Measurements from ENCODE around the gene CCDC68. TPM values are rescaled to one million over a fixed set of nuclear protein-coding genes. Genes with fewer than 3 reads are reported as not detected.

CCDC68 gene, protein sequence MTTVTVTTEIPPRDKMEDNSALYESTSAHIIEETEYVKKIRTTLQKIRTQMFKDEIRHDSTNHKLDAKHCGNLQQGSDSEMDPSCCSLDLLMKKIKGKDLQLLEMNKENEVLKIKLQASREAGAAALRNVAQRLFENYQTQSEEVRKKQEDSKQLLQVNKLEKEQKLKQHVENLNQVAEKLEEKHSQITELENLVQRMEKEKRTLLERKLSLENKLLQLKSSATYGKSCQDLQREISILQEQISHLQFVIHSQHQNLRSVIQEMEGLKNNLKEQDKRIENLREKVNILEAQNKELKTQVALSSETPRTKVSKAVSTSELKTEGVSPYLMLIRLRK
- polyA plus RNA-seq (2013, experiment 1 of 2; ENCODE audit: insufficient read length): 0.10 TPM
- 0.12 TPM for polyA plus RNA-seq (2013, experiment 2 of 2; ENCODE audit: insufficient read length)

DNA sequence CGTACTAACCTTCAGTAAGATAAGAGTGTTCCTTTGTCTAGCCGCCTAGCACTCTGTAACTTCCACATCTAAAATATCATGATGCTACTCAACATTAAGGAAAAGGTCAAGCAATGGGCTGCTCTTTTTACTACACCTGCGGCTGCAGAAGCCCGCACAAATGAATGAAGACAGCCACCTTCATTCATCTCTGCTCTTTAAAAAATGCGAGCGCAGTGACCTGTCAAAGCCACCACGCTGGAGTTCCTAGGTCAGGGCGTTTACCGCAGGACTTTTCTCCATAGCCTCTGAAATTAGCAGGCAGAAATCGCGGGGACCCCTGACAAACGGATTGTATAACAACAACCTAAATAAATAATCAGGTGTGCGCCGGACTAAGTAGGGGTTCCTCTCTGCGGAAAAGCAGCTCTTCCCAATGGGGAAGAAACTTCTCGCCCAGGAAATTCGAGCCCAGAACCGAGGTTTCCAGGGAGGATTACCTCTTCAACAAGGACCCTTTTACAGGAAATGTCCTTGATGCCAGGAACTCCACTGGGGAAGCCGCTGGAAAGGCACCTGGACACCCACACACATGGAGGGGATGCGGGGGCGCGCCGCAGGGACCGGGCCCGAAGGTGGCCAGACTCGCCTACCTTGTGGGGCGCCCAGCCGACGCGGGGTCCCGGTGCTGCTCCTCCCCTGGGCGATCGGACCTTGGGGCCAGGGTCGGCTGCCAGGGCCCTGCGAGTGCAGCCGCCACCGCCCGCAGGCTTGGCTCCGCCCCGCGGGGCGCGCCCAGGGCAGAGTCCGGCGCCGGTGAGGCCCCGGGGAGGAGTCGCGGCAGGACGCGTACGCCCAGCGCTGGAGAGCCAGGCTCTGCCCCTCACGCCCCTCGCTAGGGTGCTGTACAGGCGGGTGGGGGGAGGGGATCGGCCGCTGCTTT lies at the start of gene CCDC68:
TSS of gene CCDC68 (minus strand) at position 758 of the 922 bp plus-strand sequence. CDS start 16,670 bp downstream, outside the sequence.
- no peak for DNase-seq

DNA sequence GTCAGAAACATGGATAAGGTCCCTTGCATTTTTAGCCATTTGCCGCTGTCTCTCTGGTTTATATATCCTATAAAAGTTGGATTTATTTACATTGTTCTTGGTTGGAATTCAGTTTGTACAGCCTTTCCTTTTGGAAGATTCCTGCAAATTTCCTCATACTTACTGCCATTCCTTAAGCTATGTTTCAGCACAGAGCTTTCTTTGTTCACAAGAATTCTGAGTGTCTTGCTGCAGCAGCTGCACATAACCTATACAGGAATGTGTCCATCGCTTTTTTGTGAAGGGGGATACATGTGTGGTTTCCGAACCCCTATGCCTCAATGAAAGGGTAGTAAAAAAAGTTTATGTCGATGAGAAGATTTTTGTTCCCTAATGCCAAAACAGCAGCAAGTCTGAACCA lies 48.3 kb upstream of the CCDC68 start:
- DNase-seq: no peak

DNA sequence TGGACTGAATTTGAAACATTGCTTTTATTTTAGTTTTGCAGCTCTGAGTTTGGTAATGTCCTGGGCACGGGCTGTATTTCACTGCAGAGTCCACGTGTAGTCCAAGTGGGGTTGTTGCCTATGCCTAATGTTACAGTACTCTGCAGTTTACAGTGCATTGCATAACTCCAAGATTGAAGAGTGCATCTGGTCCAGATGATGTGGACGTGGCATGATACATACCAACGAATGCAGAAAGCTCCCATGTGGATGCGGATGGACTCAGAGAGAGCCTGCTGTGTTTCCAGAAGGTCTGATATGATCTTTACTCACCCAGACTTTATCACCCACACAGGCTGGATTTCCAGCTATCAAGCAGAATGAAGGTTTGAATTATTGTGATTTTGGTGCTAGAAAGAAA lies 44.4 kb upstream of the CCDC68 start:
- DNase-seq: no peak

DNA sequence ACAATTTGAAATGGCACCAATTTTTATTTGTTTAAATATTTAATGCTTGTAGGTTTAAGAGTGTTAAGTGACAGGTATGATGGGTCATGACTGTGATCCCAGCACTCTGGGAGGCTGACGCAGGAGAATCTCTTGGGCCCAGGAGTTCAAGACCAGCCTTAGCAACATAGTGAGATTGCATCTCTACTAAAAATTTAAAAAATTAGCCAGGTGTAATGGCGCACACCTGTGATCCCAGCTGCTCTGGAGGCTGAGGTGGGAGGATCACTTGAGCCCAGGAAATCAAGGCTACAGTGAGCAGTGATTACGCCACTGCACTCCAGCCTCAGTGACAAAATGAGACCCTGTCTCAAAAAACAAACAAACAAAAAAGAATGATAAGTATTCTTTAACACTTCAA lies 43.0 kb upstream of the CCDC68 start:
- DNase-seq: no peak

DNA sequence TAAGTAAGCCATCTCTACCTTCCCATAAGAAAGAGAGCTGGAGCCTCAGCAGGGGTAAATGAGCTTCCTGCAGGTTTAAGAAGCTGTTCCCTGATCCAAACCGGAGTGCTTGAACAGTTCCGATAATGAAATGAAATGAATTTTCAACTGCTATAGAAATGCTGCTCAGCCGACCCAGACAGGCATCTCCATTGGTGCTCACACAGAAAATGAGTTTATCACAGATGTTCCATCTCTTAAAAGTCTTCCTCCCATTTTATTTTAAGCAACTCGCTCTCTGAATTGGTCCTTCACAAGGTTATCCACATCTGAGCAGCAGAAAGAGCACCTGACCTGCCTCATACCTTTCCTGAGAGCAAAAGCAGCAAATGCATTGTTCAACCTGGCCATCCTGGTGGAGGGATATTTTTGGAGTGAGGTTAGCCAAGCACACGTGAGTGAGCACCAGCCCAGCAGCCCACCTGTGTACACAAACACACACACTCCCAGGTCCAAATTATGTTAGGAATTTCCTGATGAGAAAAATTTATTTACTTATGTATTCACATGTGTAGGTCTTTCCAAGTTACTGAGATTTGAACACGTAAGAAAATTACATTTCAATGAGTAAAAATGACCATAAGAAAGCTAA lies 42.2 kb upstream of the CCDC68 start:
- DNase-seq: no peak

DNA sequence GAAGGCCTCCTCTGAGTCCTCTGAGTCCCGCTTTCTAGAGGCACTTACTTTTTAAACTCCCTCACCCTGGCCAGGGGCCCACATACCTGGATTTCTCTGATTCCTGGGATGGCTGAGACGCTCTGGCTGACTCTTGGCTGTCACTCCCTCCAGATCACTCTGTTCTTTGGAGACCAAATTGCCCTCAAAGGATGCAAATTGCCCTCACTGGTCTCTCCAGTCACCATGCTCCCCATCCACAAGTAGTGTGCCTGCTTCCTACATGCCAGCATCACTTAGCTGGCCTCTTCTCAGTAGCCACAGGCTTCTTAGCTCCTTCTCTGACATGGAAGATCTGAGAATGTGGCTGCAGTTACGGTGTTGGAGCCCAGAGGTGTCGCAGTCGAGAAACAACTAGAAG lies 41.3 kb upstream of the CCDC68 start:
- DNase-seq: no peak

DNA sequence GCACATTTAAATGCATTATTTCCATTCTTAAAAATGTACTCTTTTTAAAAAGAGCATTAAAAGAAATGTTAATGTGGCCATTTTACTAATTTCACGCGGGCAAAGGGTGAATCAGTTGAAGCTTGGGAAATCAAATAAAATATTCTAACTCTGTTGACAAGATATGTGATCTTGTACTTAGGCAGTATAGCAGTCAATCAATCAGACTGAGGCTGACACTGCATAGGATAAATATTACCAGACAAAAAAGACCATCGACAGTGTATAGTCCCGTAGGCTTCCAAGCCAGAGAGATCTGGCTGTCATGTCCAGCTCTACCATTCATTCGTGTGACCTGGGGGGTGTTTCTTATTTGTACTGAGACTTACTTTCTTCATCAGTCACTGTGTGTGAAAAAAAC lies 39.8 kb upstream of the CCDC68 start:
- DNase-seq: no peak

DNA sequence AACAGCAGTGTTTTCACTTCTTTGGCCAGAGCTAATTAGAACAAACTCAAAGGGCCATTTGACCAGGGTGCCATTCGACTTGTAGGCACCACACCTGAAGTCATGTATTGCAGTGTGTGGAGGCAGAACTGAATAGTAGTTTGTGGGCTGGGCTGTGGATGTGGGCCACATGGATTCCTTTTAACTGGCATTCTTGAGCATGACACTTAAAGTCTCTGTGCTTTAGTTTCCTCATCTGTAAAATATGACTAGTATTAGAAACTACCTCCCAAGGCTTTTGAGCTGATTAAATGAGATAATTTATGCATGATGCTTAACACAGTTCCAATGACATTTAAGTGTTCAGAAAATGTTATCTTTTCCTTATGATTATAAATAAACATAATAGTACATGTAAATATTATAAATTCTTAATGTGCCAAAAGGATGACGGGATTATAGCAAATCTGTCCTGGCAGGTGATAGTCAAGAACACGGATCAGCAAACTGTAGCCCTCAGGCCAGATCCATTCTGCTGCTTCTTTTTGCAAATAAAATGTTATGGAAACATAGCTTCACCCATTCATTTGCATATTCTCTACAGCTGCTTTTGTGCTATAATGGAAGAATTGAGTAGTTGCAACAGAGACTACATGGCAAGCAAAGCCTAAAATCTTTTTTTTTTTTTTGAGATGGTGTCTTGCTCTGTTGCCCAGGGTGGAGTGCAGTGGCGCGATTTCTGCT lies 36.3 kb upstream of the CCDC68 start:
- no peak for DNase-seq

DNA sequence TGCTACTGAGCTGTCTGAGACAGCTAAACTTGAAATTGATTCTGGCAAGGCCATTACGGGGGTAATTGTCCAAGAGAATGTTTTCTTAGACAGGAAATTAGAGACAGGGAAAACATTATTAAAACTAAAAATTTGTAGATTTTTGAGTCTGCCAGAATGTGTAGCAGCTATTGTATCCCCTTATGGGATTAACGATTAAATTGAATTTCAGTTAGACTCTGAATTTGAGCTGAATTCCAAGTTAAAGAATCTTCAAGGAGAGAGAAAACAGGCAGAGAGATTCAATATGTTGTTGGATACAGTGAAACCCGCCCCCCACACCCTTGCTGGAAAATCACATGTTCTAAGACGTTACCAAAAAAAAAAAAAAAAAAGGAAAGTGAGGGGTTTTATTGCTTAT lies 32.7 kb upstream of the CCDC68 start:
- no peak for DNase-seq

DNA sequence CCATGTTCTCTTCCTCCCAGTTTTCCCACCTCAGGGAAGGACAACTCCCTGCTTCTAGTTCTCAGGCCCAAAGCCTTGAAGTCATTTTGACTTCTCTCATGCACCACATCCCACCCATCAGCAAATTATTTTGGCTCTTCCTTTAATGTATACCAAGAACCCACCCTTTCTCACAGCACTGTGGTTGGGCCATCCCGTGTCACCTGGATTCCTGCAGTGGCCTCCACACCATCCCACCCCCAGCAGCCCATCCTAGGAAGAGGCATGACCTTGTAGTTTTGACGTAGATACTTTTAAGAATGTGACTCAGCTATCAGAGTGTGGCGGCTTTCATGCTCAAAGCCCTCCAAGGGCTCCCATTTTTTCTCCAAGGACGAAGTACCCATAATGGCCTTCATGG lies 25.6 kb upstream of the CCDC68 start:
- DNase-seq: no peak

DNA sequence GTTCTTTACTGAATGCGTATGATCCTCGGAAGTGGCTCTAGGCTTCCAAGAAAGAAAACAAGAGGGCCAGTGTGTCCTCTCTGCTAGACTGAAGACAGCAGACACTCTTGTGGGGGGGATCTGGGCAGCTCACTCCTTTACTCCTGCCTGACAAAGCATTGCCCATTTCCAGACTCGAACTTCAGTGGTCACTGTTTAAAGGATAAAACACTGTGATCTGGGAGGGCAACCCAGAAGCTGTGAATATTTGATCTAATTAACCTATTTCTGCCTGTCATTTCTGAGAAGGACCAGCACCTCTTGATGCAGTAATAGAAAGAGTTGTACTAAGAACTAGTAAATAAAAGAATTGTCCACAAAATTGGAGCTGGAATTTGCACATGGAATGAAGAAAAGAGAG lies 24.5 kb upstream of the CCDC68 start:
- no peak for DNase-seq

DNA sequence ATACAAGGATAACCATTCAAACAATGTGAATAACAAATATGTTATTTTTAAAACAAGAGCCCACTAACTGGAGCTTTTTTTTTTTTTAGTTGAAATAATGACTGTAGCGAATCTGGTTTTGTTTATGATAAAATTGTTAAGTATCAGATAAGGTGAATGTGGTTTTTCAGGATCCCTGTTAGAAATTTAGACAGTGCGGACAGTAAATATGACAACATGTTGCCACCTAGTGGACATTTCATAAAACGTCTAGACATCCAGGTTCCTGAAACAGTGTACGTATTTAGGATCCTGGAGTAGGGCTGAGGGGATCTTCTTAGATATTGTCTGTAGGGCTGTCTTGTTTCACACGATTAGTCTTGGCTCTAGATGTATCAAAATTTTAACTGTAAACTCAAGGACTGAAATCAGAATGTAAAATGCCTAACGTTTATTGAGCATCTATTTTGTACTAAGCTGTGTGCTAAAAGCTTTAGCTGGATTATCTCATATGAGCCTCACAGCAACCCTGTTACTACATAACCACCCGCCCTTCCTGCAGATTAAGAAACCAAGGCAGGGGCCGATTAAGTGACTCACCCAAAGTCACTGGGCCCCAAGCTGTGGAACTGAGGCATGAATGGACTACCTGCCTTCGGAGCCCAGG lies 23.9 kb upstream of the CCDC68 start:
- DNase-seq: peak; percentile 68

DNA sequence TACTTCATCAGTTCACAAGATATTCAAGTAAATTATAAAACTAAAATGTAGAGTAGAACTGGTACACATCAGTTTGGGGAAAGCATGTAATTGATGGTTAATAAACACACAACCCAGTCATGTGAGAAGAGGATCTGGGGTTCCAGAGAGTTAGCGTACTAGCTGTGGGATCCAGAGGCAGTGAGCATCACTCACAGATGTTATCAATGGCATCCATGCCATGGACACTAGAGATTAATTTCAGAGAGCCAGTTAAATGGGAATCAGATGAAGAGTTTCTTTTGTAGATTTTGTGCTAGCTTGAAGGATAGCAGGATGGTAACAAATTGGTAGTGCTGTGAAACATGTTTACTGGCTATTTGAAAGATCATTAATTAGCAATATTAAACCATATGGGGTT lies 21.8 kb upstream of the CCDC68 start:
- DNase-seq: no peak

DNA sequence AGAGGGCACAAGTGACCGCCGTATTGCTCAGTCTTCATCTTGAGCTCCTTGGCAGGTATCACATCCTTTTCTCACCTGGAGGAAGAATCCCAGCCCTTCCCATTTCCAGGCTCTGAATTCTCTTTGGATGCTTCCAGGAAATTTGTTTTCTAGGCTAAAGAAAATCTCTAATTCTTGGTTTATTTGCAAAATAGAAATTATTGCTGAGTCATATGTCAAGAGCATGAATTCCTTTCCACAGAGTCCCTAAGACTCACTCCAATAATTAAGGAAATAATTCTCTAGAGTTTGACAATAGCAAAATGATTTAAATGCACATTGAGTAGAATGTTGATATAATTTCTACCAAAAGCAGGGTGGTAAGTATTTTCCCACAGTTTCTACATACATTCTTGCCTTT lies 16.3 kb upstream of the CCDC68 start:
- DNase-seq: peak; percentile 4

DNA sequence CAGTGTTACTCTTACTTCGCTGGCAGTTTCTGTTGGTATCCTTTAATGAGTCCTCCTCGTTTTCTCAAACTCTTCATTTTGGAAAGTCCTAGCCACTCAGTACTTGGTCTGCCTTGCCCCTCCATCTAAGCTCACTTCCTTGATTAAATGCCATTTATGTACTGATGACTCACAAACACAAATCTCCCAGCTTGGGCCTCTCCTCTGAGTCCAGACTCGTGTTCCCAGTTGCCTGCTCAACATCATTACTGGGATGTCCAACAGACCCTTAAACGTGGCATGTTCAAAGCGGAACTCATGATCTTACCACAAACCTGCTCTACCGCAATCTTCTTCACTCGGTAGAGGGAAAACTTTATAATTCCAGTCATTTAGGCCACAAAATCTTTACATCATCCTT lies 13.8 kb upstream of the CCDC68 start:
- DNase-seq: no peak

DNA sequence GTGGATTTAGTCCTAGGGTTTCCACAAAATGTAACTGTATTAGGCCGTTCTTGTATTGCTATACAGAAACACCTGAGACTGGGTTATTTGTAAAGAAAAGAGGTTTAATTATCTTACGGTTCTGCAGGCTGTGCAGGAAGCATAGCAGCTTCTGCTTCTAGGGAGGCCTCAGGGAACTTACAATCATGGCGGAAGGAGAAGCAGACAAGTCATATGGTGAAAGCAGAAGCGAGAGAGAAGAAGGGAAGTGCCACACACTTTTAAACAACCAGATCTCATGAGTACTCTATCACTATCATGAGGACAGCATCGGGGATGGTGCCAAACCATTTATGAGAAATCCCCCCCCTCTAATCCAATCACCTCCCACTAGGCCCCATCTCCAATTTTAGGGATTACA lies 9.5 kb upstream of the CCDC68 start:
- no peak for DNase-seq

DNA sequence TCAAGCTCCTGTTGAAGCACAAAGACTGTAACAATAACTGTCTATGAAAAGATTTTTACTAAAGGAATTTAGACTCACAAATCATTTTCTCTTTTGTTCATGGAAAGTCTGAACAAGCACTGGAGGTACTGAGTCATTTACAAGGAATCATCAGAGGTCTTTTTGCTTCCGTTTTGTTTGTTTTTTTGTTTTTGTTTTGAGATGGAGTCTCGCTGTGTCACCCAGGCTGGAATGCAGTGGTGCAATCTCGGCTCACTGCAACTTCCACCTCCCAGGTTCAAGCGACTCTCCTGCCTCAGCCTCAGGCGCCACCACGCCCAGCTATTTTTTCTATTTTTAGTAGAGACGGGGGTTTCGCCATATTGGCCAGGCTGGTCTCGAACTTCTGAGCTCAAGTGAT lies 9.0 kb upstream of the CCDC68 start:
- peak; percentile 78 for DNase-seq

DNA sequence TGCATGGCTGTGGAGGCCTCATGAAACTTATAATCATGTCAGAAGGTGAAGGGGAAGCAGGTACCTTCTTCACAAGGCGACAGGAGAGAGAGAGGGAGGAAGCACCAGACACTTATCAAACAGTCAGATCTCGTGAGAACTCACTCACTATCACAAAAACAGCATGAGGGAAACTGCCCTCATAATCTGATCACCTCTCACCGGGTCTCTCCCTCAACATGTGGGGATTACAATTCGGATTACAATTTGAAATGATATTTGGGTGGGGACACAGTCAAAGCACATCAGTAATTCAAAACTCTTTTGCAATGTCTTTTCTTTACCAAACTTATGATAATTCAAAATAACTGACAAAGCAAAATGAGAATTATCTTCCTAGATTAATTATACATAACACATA lies 8.5 kb upstream of the CCDC68 start:
- DNase-seq: no peak

DNA sequence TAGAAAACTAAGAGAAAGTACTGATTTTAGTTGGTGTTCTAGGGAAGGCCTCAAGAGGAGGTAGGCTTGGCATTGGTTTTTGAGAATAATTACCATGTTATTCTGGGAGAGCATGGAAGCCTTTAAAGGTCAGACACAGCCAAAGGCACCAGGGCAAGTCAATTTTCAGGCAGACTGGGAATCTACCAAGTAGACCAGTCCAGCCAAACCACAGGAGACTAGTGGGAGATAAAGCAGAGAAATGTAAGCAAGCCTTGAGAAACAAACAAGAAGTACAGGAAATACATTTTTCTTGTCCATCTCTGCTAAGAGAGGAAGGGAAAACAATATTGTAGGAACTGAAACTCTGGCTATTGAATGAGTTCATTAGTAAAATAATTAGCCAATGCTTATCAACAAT lies 5.5 kb upstream of the CCDC68 start:
- no peak for DNase-seq

DNA sequence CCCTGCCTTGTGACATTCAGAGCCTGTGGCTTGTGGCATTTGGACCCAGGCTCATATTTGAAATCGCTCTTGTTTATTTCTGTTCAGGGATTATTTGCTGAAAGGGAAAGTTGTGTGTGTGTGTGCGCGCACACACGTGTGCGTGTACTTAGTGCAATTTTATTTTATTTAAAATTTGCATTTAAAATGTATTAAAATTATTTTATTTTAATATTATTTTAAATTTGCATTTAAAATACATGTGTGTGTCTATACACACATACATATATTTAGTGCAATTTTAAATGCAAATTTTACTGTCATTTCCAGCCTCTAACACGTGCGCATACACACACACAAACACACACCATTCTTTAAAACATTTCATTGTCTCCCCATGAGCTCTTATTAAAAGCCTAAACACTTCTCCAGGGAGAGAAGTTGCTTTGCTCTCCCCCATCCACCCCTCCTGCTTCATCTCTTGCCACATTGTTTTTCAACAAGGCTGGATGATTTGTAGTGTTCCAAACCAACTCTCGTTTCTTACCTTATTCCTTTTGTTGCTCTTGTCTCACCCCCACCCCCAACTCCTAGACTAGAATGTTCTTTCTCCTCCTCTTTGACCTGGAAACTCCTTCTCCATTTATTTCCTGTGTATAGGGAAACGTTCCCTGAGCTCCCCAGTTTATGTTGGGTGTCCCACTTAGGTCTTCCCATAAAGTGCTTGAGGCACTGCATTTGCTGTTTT lies 3.8 kb upstream of the CCDC68 start:
- no peak for DNase-seq

DNA sequence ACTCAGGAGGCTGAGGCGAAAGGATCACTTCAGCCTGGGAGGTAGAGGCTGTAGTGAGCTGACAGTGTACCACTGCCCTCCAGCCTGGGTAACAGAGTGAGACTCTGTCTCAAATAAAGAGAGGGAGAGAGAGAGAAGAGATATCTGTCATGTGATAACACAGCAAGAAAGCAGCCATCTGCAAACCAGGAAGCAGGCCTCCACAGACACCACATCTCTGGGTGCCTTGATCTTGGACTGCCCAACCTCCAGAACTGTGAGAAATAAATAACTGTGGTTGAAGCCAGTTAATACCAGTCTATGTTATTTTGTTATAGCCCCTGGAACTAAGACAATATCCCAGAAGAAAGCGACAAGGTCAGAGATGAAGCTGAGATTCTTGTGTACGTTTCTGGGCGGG lies 2.6 kb upstream of the CCDC68 start:
- DNase-seq: no peak
